Stimulated activated CD4-positive, alpha-beta T cell treated with anti-CD3 and anti-CD28 coated beads, Interleukin-12 subunit alpha, Interleukin-12 subunit beta, amount 100 ng/mL, for 48 hours (primary cell): ENCODE data around the gene NMNAT3.

Experiments used
- DNase-seq, 3 donors: peaks; one replicate each; pipeline ENCODE4 v3.0.0-alpha.2; 2020; ENCODE audit warnings: low read depth in 2 of 3, low spot score in 1 of 3

The NMNAT3 gene

GRCh38 chr3:139524841-139525636, 152.7 kb downstream of the NMNAT3 start:
- DNase-seq = no peak

- no peak for DNase-seq
Measured at GRCh38 chr3:139523718-139524117, 154.1 kb downstream of the NMNAT3 start.

- DNase-seq = no peak
Measured at GRCh38 chr3:139523166-139523565, 154.6 kb downstream of the NMNAT3 start.

DNA sequence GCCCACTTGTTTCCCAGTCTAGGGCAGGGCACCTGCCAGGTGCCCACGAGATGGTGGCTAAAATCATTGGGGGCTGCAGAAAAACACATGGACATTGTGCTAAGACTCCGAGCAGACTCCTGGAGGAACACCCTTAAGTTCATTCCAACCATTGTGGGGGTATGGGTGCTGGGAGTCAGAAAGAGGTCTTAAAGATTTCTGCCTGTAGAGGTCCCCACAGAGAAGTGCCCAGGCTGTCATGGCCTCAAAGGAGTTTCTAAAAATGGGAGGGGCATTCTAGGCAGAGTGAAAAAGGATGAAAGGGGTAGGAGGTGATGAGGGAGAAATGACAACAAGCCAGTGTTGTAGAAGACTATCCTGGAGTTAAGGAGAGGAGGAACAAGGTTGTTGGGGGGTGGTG, 155.4 kb downstream of the NMNAT3 start:
- DNase-seq = no peak

- DNase-seq = no peak
Measured at GRCh38 chr3:139521816-139522215, 156.0 kb downstream of the NMNAT3 start.

GRCh38 chr3:139521144-139521543, 156.6 kb downstream of the NMNAT3 start:
- no peak for DNase-seq

DNA sequence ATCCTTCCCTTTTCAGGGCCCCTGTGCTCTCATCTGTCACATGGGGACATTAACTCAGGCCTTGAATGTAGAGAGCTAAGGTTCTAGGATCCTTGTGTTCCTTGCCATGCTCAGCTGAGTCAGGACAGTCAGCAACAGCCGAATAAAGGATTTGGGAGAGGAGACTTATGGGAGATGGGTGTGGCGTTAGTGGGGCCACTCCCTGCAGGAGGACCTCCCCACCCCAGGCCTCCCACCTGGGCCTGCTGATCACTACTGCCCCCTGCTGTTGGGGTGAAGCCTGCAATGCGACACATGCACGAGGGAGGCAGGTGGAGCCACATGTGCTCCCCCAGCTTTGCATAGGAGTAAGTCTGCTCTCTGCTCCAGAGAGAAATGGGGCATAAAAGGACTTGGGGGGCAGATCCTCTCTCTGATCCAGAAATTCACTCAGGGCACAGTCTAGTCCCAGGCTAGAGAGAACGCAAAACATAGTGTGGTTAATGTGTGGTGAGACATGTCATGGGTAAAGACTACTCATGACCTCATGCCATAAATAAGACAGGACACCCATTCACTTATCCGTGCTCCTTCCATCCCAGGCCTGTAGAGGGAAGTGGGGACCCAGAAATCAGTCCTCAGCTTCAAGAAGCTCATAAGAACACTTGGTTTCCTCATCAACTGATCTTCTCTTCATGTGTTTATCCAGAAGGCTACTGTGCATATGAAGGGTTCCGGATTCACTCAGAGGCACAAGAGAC, 157.6 kb downstream of the NMNAT3 start:
- DNase-seq = peak in 2 of 3 donors; percentile 5 to 8

GRCh38 chr3:139518926-139519842, 158.6 kb downstream of the NMNAT3 start:
- no peak for DNase-seq

DNA sequence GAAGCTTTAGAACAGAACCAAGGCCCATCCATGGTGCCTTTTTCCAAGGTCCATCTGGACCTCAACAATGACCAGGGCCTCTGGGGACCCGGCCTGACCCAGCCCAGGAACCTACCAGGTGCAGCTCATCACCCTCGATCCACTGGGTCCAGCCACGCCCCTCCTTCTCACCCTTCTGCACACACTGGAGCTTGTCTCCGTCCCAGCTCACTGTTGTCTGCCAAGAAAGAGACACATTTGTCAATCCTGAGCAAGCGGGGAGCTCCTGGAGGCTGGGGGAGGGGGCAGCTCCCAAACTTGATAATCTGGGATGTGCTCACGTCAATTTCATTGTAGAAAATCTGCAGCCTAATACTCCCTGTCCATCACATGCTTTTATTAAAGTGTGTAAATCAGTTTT, 159.5 kb downstream of the NMNAT3 start:
- DNase-seq = no peak

GRCh38 chr3:139517321-139518065, 160.3 kb downstream of the NMNAT3 start:
- DNase-seq = no peak

- no peak for DNase-seq
Measured at GRCh38 chr3:139514741-139515140, 163.0 kb downstream of the NMNAT3 start.
